Hepatocyte (in vitro differentiated cells): Measurements from ENCODE around the gene GPR183.

Experiments used
- EZH2 ChIP-seq: fragments of 200-600 bp; sonication (generic); IDR thresholded peaks from 2 replicates; pipeline ENCODE4 v1.6.1; 2016; ENCODE audit warnings: antibody characterized with exemption, mild to moderate bottlenecking, borderline replicate concordance
- TF ChIP-seq, protein P1 (sequence below): fragments of 200-600 bp; sonication (generic); IDR thresholded peaks from 2 replicates; pipeline ENCODE4 v1.5.1; 2016; ENCODE audit warnings: antibody characterized with exemption, mild to moderate bottlenecking; ENCODE audit not compliant: poor library complexity

DNA sequence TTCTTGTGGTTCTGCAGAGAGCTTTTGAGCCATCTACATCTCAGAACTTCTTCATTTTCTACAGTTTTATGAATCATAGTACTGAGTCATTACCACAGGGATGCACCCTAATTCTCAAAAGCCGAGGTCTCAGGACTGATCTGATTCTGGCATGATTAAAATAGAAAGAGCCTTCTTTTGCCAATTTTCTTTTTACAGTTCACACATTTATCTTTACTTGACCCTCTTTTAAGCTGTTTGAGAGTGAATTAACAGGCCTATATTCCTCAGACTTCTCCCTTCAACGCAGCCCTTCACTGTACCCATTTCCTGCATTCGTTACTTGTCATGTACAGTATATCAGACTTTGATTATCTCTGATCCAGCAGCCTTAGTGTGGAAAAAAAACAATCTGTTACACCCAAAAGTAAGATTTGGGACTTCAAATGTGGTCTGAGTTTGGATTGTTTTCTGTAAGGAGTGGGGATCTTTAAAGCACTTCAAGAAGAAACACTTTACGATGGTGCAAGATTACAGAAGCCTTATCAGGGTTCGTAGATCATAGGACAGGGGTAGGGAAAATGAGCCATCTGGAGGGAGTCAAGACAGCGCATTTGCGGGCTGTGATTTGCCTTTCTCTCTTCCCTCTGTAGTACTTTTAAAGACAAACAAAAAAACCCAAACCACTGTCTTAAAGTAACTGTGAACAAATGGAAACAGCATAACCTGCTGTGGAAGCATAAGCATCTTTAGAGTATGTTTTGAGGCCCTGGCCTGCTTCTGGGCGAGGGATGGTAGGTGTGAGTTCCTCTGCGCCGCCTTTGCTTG lies 15.3 kb upstream of the GPR183 start:
- TF ChIP-seq, protein P1, sequence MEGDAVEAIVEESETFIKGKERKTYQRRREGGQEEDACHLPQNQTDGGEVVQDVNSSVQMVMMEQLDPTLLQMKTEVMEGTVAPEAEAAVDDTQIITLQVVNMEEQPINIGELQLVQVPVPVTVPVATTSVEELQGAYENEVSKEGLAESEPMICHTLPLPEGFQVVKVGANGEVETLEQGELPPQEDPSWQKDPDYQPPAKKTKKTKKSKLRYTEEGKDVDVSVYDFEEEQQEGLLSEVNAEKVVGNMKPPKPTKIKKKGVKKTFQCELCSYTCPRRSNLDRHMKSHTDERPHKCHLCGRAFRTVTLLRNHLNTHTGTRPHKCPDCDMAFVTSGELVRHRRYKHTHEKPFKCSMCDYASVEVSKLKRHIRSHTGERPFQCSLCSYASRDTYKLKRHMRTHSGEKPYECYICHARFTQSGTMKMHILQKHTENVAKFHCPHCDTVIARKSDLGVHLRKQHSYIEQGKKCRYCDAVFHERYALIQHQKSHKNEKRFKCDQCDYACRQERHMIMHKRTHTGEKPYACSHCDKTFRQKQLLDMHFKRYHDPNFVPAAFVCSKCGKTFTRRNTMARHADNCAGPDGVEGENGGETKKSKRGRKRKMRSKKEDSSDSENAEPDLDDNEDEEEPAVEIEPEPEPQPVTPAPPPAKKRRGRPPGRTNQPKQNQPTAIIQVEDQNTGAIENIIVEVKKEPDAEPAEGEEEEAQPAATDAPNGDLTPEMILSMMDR, result no peak
- no peak for TF ChIP-seq EZH2
